MCF 10A (cell line): ENCODE results near the gene ABHD12. TPM values are rescaled to one million over a fixed set of nuclear protein-coding genes. Genes with fewer than 3 reads are reported as not detected.

Source experiments
- BruUV-seq: library from RNA; stranded (reverse); fragments of 400-500 nt; replicated peaks from 2 replicates; lab custom pipeline; 2021; lab: Mats Ljungman, UMichigan
- CTCF ChIA-PET: fragments of 300-600 bp; sonication (Branson Sonifier 250); formaldehyde crosslinking; extraction: SDS; loops from one replicate; lab custom pipeline; 2021; ENCODE audit warnings: antibody characterized with exemption, inconsistent platforms; lab: Yijun Ruan, JAX
- POLR2A ChIA-PET: fragments of 300-600, 350-650 bp; sonication (Branson Sonifier 250); formaldehyde crosslinking; extraction: SDS; loops from one replicate; lab custom pipeline; 2020; ENCODE audit warnings: antibody characterized with exemption, inconsistent platforms; lab: Yijun Ruan, JAX
- DNase-seq: peaks from one replicate; pipeline ENCODE4 v3.0.0-alpha.2; 2018; ENCODE audit not compliant: unreplicated experiment
- H3K27ac Mint-ChIP-seq: one replicate; pipeline ENCODE4 v1.8.0; 2022; ENCODE audit warnings: mild to moderate bottlenecking, low read depth, mixed read lengths; ENCODE audit not compliant: unreplicated experiment
- H3K27me3 Mint-ChIP-seq: one replicate; pipeline ENCODE4 v1.8.0; 2022; ENCODE audit warnings: mixed read lengths; ENCODE audit not compliant: insufficient read depth, unreplicated experiment
- H3K36me3 Mint-ChIP-seq: one replicate; pipeline ENCODE4 v1.8.0; 2022; ENCODE audit warnings: mild to moderate bottlenecking, moderate library complexity, mixed read lengths; ENCODE audit not compliant: insufficient read depth, unreplicated experiment
- H3K4me1 Mint-ChIP-seq: one replicate; pipeline ENCODE4 v1.8.0; 2022; ENCODE audit warnings: mixed read lengths; ENCODE audit not compliant: insufficient read depth, unreplicated experiment
- H3K4me3 Mint-ChIP-seq: one replicate; pipeline ENCODE4 v1.8.0; 2022; ENCODE audit warnings: mild to moderate bottlenecking, moderate library complexity, mixed read lengths; ENCODE audit not compliant: unreplicated experiment
- H3K9me3 Mint-ChIP-seq: one replicate; pipeline ENCODE4 v1.8.0; 2022; ENCODE audit warnings: mixed read lengths; ENCODE audit not compliant: unreplicated experiment
- intact Hi-C: fragments of 100-400 bp; cut with micrococcal nuclease; formaldehyde crosslinking; loops from 2 replicates; pipeline ENCODE4 v1.14.1; 2022
- total RNA-seq: library from RNA; stranded (reverse); gene quantifications from 2 replicates; pipeline ENCODE4 v1.2.3, GENCODE V29; 2022
- TF ChIP-seq, protein P1 (sequence below): fragments of 200-600 bp; IDR thresholded peaks from one replicate; pipeline ENCODE4 v1.8.0; 2022; ENCODE audit warnings: antibody characterized with exemption, mild to moderate bottlenecking; ENCODE audit not compliant: unreplicated experiment

Gene ABHD12
- total RNA-seq, 1 experiment from 2014 or later, result 18.6 TPM

DNA sequence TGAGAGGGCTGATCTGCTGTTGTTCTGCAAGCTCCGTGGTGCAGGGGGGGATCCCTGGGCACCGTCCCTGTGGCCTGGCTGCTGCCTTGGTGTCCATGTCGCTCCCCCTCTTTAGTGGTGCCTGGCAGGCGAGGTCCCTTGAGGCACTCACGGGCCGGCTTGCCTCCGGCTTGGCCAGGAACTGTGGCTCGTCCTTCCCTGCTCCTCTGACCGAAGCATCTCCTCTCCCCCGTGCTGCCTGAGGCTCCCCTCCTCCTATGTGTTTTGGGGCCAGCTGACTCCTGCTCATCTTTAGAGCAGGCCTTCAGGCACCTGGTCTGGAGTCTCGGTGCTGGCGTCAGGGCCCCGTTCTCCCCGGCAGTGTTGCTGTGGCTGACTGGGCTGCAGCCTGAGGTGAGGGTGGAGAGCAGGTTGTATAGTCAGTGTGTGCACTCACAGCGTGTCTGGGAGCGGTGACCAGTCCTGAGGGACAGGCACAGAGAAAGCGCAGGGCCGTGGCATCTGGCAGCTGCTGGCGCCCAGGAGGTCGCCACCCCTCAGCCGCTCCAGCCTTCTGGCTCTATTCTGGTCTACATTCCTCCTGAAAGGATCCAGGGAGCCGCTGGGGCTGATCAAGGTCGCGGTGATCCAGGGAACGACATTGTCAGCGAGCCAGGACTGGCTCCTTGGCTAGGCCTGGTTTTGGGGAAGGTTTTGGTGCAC is 99.1 kb downstream of the ABHD12 start:
- intact Hi-C loops, result no loop called here
- ChIA-PET CTCF (interaction anchor here (0.7 kb wide), 2 partner anchors 112 to 217 kb away, joined by 3 to 4 read pairs; no protein-coding TSS in a partner anchor), POLR2A (interaction anchor here (0.8 to 1.0 kb wide), 3 partner anchors 18 to 64 kb away, joined by 3 to 4 read pairs (median 4); no protein-coding TSS in a partner anchor)
- TF ChIP-seq, protein P1, sequence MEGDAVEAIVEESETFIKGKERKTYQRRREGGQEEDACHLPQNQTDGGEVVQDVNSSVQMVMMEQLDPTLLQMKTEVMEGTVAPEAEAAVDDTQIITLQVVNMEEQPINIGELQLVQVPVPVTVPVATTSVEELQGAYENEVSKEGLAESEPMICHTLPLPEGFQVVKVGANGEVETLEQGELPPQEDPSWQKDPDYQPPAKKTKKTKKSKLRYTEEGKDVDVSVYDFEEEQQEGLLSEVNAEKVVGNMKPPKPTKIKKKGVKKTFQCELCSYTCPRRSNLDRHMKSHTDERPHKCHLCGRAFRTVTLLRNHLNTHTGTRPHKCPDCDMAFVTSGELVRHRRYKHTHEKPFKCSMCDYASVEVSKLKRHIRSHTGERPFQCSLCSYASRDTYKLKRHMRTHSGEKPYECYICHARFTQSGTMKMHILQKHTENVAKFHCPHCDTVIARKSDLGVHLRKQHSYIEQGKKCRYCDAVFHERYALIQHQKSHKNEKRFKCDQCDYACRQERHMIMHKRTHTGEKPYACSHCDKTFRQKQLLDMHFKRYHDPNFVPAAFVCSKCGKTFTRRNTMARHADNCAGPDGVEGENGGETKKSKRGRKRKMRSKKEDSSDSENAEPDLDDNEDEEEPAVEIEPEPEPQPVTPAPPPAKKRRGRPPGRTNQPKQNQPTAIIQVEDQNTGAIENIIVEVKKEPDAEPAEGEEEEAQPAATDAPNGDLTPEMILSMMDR, result no peak
- Mint-ChIP-seq H3K9me3 (no peaks in the 10 kb centered on the region), H3K4me1 (peaks cover 9% of the 10 kb centered on the region), H3K27ac (peak overlapping the region; percentile 61), H3K4me3 (no peak overlapping the region), H3K27me3 (no peaks in the 10 kb centered on the region), H3K36me3 (peaks cover 100% of the 10 kb centered on the region)
- no TSS peak for BruUV-seq
- DNase-seq, result no peak

DNA sequence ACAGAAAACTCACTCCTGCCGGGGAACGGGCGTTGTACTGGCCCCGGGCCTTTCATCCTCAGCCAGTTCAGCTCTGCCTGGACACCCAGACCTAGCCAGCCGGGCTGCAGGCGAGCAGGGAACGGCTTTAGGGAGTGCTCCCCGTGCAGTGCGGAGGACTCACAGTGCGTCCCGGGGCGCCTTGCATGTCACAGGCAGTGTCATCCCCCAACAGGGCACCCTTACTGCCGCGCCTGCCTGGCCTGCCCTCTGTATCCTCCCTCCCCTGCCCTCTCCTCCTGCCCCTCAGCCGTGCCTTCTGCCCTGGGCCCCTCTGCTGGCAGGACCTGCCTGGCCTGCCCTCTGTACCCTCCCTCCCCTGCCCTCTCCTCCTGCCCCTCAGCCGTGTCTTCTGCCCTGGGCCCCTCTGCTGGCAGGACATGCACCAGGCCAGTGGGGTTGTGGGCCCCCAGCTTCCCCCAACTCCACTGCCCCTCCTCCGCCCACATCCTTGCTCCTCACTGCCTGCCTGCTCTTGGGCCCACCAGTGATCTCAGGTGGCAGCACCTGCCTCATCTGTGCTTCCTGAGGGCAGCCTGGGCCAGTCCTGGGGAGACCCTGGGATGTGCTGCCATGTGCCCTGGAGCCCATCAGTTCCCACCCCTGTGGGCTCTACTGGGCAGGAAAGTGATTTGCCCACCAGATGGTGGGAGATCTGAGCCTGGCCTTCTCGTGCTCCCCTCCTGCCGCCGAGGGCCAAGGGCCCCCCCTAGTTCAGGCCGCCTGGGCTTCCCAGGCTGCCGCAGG is 99.8 kb downstream of the ABHD12 start:
- no peaks in the 10 kb centered on the region for H3K27me3 Mint-ChIP-seq
- H3K9me3 Mint-ChIP-seq, result no peaks in the 10 kb centered on the region
- H3K27ac Mint-ChIP-seq, result no peak overlapping the region
- no TSS peak for BruUV-seq
- POLR2A ChIA-PET, result interaction anchor here (0.6 to 1.6 kb wide), 5 partner anchors 10 to 108 kb away, joined by 3 to 7 read pairs (median 3); no protein-coding TSS in a partner anchor
- intact Hi-C loops, result no loop called here
- no peak for DNase-seq
- TF ChIP-seq, protein P1, result no peak
- peaks cover 100% of the 10 kb centered on the region for H3K36me3 Mint-ChIP-seq
- H3K4me1 Mint-ChIP-seq, result peaks cover 14% of the 10 kb centered on the region
- CTCF ChIA-PET, result interaction anchor here (0.7 to 1.1 kb wide), 2 partner anchors 9 to 218 kb away, joined by 3 to 5 read pairs; no protein-coding TSS in a partner anchor
- H3K4me3 Mint-ChIP-seq, result no peak overlapping the region

DNA sequence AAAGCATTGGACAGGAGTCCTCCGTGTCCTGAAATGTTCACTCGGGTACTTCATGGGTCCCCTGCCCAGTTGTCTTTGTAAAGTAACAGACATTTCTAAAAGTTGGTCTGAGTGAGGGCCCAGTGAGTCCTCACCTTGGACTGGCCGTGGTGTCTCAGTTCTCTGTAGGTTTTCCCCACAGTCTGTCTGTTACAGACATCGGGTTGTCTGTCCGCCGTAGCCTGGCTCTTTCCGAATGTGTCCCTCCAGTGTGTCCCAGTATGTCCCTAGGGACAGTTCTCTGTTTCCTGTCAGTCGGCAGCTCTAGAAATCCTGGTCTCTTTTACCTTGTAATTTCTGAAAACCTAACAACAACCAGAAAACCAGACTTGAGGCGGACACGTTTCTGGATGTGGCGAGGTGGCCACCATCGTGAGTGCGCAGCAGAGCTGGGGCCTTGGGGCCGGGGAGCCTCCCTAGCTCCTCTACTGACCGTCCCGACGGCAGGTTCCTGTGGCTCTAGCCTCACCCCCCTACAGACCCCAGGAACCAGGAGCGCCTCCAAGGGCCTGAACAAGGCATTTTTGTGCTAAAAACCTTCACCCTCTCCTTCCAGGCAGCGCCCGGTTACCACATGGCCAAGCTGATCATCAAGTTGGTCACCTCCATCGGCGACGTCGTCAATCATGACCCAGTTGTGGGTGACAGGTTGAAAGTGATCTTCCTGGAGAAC is 100.6 kb downstream of the ABHD12 start:
- TF ChIP-seq, protein P1, result no peak
- CTCF ChIA-PET, result interaction anchor here (1.0 to 1.1 kb wide), 3 partner anchors 8 to 101 kb away, joined by 3 to 5 read pairs (median 3); partner anchors contain the start of gene ABHD12
- no peak for DNase-seq
- no peaks in the 10 kb centered on the region for H3K27me3 Mint-ChIP-seq
- peak overlapping the region; percentile 58 for H3K27ac Mint-ChIP-seq
- H3K9me3 Mint-ChIP-seq, result no peaks in the 10 kb centered on the region
- H3K36me3 Mint-ChIP-seq, result peaks cover 100% of the 10 kb centered on the region
- intact Hi-C loops, result no loop called here
- POLR2A ChIA-PET, result interaction anchor here (0.6 to 1.6 kb wide), 4 partner anchors 9 to 187 kb away, joined by 3 to 7 read pairs (median 3); no protein-coding TSS in a partner anchor
- H3K4me3 Mint-ChIP-seq, result no peak overlapping the region
- no TSS peak for BruUV-seq
- H3K4me1 Mint-ChIP-seq, result peaks cover 18% of the 10 kb centered on the region
